Ovary (tissue), 3 donors: ENCODE data around the gene HSFX4.
"Not testable (repeated sequence)": the region's sequence is repeated elsewhere in the genome, so short reads cannot be mapped to it uniquely, and the experiment has no call there.

Source experiments
- CTCF ChIP-seq, 3 donors: fragments of 450-650 bp in 2 of 3; fragments of 200-600 bp in 1 of 3; IDR thresholded peaks; one replicate each; pipeline versions ENCODE4 v1.5.1 to v1.8.0; 2016 to 2022; ENCODE audit warnings: antibody characterized with exemption in 3 of 3, mild to moderate bottlenecking in 1 of 3
- POLR2A ChIP-seq: fragments of 450-650 bp; IDR thresholded peaks from one replicate; pipeline ENCODE4 v1.6.1; 2017; ENCODE audit warnings: antibody characterized with exemption, mild to moderate bottlenecking, moderate library complexity
- donor health status: DM: no; HTN: no; CAD: no.

- TF ChIP-seq CTCF (IDR thresholded peaks at IDR 0.05): peak; percentile 19 to 64 (median 60)
- TF ChIP-seq POLR2A: not testable (repeated sequence)
Measured at GRCh38 chrX:149940674-149941024, 11.3 kb downstream of the HSFX4 start.
